WTC11 (cell line): ENCODE measurements around the gene NLGN1.

ENCODE experiments used
- ELF4 ChIP-seq: sonication (generic); formaldehyde crosslinking; IDR thresholded peaks from 2 replicates; pipeline ENCODE4 v1.8.1; 2022; ENCODE audit warnings: low read depth, mild to moderate bottlenecking, moderate library complexity, missing genetic modification reagents
- GABPB1 ChIP-seq: sonication (generic); formaldehyde crosslinking; IDR thresholded peaks from 2 replicates; pipeline ENCODE4 v1.8.1; 2023; ENCODE audit warnings: mild to moderate bottlenecking, missing genetic modification reagents
- MXD4 ChIP-seq: fragments of 250-450 bp; sonication (Bioruptor Pico); IDR thresholded peaks from 2 replicates; pipeline ENCODE4 v1.8.0; 2021; ENCODE audit warnings: mild to moderate bottlenecking, moderate library complexity, borderline replicate concordance
- TF ChIP-seq, protein P1 (sequence below): fragments of 200-600 bp; IDR thresholded peaks from 2 replicates; pipeline ENCODE4 v1.8.0; 2022; ENCODE audit warnings: antibody characterized with exemption
- TF ChIP-seq, protein P2 (sequence below): sonication (generic); formaldehyde crosslinking; IDR thresholded peaks from 2 replicates; pipeline ENCODE4 v1.8.1; 2023; ENCODE audit warnings: mild to moderate bottlenecking, missing genetic modification reagents, moderate library complexity
- TF ChIP-seq, protein P3 (sequence below): sonication (generic); formaldehyde crosslinking; IDR thresholded peaks from 2 replicates; pipeline ENCODE4 v1.8.1; 2022; ENCODE audit warnings: mild to moderate bottlenecking, missing genetic modification reagents, moderate library complexity, borderline replicate concordance
- TF ChIP-seq, protein P4 (sequence below): sonication (generic); formaldehyde crosslinking; IDR thresholded peaks from 2 replicates; pipeline ENCODE4 v1.8.1; 2023; ENCODE audit warnings: mild to moderate bottlenecking, missing genetic modification reagents, borderline replicate concordance
- TF ChIP-seq, protein P5 (sequence below): sonication (generic); formaldehyde crosslinking; IDR thresholded peaks from 2 replicates; pipeline ENCODE4 v1.8.0; 2022; ENCODE audit warnings: mild to moderate bottlenecking, missing genetic modification reagents

DNA sequence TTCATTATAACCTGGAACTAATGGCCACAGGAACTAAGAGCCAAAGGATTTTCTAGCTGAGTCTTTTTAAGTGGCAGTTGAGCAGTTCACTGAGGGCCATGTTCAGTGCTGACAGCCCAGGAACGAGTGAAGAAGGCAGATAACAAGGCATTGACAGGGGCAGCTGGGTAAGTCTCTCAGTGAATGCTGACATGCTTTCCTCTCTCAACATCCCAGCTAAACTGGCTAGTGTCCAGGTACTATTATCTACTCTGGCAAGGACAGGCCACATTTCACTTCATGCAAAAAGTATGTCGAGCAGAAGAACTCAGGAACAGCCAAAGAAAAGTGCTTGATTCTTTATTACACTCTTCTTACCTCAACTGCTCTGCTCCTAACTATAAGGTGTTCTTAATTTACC is 515.9 kb downstream of the NLGN1 start:
- TF ChIP-seq, protein P1, sequence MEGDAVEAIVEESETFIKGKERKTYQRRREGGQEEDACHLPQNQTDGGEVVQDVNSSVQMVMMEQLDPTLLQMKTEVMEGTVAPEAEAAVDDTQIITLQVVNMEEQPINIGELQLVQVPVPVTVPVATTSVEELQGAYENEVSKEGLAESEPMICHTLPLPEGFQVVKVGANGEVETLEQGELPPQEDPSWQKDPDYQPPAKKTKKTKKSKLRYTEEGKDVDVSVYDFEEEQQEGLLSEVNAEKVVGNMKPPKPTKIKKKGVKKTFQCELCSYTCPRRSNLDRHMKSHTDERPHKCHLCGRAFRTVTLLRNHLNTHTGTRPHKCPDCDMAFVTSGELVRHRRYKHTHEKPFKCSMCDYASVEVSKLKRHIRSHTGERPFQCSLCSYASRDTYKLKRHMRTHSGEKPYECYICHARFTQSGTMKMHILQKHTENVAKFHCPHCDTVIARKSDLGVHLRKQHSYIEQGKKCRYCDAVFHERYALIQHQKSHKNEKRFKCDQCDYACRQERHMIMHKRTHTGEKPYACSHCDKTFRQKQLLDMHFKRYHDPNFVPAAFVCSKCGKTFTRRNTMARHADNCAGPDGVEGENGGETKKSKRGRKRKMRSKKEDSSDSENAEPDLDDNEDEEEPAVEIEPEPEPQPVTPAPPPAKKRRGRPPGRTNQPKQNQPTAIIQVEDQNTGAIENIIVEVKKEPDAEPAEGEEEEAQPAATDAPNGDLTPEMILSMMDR: no peak
- TF ChIP-seq, protein P2, sequence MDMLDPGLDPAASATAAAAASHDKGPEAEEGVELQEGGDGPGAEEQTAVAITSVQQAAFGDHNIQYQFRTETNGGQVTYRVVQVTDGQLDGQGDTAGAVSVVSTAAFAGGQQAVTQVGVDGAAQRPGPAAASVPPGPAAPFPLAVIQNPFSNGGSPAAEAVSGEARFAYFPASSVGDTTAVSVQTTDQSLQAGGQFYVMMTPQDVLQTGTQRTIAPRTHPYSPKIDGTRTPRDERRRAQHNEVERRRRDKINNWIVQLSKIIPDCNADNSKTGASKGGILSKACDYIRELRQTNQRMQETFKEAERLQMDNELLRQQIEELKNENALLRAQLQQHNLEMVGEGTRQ (CRISPR knock-in tag): no peak
- TF ChIP-seq, protein P3, sequence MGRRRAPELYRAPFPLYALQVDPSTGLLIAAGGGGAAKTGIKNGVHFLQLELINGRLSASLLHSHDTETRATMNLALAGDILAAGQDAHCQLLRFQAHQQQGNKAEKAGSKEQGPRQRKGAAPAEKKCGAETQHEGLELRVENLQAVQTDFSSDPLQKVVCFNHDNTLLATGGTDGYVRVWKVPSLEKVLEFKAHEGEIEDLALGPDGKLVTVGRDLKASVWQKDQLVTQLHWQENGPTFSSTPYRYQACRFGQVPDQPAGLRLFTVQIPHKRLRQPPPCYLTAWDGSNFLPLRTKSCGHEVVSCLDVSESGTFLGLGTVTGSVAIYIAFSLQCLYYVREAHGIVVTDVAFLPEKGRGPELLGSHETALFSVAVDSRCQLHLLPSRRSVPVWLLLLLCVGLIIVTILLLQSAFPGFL (CRISPR knock-in tag): no peak
- TF ChIP-seq, protein P4, sequence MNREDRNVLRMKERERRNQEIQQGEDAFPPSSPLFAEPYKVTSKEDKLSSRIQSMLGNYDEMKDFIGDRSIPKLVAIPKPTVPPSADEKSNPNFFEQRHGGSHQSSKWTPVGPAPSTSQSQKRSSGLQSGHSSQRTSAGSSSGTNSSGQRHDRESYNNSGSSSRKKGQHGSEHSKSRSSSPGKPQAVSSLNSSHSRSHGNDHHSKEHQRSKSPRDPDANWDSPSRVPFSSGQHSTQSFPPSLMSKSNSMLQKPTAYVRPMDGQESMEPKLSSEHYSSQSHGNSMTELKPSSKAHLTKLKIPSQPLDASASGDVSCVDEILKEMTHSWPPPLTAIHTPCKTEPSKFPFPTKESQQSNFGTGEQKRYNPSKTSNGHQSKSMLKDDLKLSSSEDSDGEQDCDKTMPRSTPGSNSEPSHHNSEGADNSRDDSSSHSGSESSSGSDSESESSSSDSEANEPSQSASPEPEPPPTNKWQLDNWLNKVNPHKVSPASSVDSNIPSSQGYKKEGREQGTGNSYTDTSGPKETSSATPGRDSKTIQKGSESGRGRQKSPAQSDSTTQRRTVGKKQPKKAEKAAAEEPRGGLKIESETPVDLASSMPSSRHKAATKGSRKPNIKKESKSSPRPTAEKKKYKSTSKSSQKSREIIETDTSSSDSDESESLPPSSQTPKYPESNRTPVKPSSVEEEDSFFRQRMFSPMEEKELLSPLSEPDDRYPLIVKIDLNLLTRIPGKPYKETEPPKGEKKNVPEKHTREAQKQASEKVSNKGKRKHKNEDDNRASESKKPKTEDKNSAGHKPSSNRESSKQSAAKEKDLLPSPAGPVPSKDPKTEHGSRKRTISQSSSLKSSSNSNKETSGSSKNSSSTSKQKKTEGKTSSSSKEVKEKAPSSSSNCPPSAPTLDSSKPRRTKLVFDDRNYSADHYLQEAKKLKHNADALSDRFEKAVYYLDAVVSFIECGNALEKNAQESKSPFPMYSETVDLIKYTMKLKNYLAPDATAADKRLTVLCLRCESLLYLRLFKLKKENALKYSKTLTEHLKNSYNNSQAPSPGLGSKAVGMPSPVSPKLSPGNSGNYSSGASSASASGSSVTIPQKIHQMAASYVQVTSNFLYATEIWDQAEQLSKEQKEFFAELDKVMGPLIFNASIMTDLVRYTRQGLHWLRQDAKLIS (CRISPR knock-in tag): no peak
- TF ChIP-seq ELF4 (CRISPR knock-in tag) (no peak), MXD4 (CRISPR knock-in tag) (no peak), GABPB1 (no peak)
- TF ChIP-seq, protein P5, sequence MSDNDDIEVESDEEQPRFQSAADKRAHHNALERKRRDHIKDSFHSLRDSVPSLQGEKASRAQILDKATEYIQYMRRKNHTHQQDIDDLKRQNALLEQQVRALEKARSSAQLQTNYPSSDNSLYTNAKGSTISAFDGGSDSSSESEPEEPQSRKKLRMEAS (CRISPR knock-in tag): no peak
